Measurements from ENCODE around the gene GRPR.
A peak's percentile ranks its signal among the peaks of the same experiment; 100 is the strongest.

GRPR gene

DNA sequence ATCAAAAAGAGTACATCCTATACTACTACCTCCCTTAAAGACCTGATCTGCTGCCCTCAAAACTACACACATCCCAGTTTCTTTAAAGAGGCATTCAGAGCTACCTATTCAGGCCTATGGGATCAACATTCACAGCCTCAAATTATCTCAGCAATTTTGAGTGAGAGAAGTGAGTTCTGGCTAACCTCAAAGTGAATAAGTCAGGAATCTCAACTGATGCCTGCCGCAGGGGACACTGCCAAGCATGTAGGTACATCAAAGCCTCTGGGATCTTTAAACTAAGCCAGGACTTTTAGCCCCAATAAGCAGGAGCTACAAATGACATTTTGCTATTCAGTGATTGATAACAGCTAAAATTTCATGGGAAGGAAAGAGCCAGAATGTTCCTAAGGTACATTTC lies 11.6 kb downstream of the GRPR start:
- TF ChIP-seq, protein P1, sequence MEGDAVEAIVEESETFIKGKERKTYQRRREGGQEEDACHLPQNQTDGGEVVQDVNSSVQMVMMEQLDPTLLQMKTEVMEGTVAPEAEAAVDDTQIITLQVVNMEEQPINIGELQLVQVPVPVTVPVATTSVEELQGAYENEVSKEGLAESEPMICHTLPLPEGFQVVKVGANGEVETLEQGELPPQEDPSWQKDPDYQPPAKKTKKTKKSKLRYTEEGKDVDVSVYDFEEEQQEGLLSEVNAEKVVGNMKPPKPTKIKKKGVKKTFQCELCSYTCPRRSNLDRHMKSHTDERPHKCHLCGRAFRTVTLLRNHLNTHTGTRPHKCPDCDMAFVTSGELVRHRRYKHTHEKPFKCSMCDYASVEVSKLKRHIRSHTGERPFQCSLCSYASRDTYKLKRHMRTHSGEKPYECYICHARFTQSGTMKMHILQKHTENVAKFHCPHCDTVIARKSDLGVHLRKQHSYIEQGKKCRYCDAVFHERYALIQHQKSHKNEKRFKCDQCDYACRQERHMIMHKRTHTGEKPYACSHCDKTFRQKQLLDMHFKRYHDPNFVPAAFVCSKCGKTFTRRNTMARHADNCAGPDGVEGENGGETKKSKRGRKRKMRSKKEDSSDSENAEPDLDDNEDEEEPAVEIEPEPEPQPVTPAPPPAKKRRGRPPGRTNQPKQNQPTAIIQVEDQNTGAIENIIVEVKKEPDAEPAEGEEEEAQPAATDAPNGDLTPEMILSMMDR (IDR thresholded peaks at IDR 0.05; ENCODE audit: low read length, missing control alignments): no peak
- no peak overlapping the region for H3K4me3 ChIP-seq (replicated peaks; ENCODE audit: low read depth, low read length)
- DNase-seq (ENCODE audit: low read depth): no peak

DNA sequence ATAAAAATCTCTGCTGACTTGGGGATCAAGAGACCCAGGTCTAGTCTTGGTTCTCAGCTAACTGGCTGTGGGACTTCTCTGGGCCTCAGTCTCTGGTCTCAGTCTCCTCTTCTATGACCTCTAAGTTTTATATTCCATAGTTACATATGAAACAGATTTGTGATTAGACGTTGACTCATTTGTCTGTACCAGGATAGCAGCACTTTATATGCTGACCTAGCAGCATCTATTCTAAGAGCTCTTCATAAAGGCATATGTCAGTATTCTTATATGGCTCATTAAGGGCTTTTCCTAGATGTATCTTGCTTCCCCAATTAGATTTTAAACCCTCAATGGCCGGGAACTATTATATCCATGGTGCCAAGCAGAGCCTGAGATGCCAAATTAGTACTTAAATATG lies 12.7 kb downstream of the GRPR start:
- TF ChIP-seq, protein P1 (IDR thresholded peaks at IDR 0.05; ENCODE audit: low read length, missing control alignments): no peak
- no peak for DNase-seq (ENCODE audit: low read depth)
- H3K4me3 ChIP-seq (replicated peaks; ENCODE audit: low read depth, low read length): no peak overlapping the region

DNA sequence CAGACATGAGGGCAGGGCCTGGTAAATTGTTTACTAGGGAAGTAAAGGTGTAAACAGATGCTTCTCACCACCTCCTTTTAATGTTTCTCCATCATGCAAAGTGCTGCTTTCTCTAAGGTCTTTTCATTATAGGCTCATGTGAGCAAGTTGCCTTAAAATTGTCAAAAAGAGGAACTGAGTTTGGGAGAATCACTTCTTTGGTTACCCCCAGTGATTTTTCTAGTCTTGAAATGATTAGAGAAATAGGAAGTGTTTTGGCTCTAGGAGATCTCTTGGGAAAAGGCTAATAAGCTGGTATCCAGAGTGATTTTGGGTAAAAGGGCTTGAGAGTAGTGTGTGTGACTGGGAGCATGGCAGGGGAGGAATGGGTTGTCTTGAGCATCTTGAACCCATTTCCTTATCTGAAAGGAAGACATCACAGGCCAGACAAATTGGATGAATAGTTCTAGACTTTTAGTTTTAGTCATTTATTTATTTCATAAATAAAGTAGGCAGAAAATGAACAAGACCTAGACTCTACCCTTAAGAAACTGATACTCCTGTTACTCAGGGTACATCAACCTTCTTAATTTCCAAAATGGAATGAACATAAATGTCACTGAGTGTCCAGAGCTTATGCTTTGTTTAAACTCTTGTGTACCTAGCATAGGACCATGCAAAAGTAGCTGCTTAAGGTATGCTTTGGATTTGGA lies 14.2 kb downstream of the GRPR start:
- TF ChIP-seq, protein P1 (IDR thresholded peaks at IDR 0.05; ENCODE audit: low read length, missing control alignments): no peak
- DNase-seq (ENCODE audit: low read depth): no peak
- no peak overlapping the region for H3K4me3 ChIP-seq (replicated peaks; ENCODE audit: low read depth, low read length)

DNA sequence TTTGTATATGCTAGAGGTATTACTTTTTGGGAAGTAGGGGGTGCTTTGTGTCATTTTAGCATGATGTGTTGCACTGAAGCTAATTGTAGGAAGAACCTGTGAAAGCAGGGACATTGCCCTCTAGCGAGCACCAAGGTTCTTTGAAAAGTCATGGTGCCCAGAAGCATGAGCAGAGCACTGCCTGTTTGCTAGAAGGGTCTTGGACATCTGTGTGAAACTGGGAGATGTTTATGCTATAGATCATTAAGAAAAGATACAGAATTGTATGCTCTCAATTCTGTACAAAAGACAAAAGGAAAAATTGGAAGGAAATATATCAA lies 14.7 kb downstream of the GRPR start:
- DNase-seq (ENCODE audit: low read depth): peak; percentile 8
- TF ChIP-seq, protein P1 (IDR thresholded peaks at IDR 0.05; ENCODE audit: low read length, missing control alignments): peak; percentile 29
- H3K4me3 ChIP-seq (replicated peaks; ENCODE audit: low read depth, low read length): no peak overlapping the region

DNA sequence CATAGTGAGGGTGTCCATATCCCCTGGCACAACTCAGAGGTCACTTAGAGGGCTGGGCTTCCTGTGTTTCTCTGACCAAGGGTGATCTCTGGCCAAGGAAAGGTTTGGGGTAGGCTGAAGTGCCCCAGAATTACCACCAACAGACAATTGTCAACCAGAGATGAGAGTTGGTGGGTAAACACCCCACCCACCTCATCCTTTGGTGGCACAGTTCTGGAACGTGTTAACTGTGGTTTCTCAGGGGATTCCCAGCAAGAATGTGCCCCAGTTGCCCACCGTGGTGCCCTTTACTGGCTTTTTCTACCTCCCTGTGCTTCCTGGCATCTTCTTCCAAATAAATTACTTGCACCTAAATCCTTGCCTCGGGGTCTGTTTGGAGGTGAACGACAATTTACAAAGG lies 17.1 kb downstream of the GRPR start:
- no peak overlapping the region for H3K4me3 ChIP-seq (replicated peaks; ENCODE audit: low read depth, low read length)
- no peak for DNase-seq (ENCODE audit: low read depth)
- TF ChIP-seq, protein P1 (IDR thresholded peaks at IDR 0.05; ENCODE audit: low read length, missing control alignments): no peak

DNA sequence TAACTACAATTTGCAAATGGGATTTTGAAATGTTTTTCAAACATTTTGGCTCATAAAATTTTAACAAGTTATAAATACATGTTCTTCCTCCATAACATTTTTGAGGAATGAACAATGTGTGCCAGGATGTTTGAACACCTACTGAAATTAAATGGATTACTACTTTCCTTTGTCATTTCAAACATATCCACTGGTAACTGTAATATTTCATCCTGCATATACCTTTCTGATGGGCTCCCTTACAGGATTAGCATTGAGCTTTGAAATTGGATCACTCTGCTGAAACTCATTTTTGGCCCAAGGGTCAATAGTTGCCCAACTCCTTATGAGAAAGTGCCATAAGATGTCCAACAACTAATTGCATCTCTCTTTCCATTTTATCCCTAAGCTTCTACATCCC lies 17.6 kb downstream of the GRPR start:
- no peak overlapping the region for H3K4me3 ChIP-seq (replicated peaks; ENCODE audit: low read depth, low read length)
- DNase-seq (ENCODE audit: low read depth): no peak
- TF ChIP-seq, protein P1 (IDR thresholded peaks at IDR 0.05; ENCODE audit: low read length, missing control alignments): no peak
